Measurements from ENCODE around the gene SLC5A7.

The SLC5A7 gene

DNA sequence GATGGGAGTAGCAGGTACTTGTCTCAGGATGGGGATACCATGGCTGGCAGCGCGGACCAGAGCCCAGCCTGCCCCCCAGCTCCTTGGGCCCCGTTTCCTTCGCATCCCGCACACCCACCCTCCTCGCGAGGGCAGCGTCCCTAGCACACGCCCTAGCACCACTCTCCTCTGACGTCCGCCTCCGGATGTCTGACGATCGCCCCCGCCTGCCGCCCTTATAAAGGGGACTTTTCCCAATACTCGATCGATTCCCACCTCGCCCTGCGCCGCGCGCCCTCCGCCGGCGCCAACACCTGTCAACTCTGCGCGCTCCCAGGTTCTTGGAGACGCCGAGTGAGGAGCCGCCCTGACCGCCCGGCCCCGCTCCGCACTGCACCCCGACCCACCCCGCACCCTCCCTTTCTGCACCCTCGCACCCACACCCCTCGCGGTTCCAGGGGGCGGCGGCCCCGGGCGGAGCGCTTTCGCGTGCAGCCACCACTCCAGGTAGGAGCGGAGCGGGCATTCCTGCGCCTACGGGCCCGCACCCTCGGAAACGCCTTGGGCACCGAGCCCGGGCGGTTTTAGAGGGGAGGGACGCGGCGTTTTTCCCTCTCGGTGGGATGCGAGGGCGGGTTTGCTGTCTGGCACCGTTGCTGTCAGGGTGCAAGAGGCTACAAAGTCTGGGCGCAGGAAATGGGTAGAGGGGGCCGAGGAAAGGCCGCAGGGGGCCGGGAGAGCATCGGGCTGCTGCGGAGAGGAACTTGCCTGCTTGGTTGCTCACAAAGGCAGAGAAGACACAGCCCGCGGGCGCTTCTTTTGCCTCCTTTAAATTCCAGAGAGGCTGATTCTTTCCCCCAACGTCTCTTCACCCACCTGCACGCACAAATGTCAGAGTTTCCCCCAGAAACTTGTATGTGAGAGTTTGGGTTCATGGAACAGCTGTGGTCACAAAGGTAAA is at the start of gene SLC5A7:
Gene SLC5A7, plus strand, starts transcription at position 247 of the 940 bp plus-strand sequence. CDS start 1,632 bp downstream, outside the sequence.
- peak in 1 of 58 donors; percentile 1 for DNase-seq

DNA sequence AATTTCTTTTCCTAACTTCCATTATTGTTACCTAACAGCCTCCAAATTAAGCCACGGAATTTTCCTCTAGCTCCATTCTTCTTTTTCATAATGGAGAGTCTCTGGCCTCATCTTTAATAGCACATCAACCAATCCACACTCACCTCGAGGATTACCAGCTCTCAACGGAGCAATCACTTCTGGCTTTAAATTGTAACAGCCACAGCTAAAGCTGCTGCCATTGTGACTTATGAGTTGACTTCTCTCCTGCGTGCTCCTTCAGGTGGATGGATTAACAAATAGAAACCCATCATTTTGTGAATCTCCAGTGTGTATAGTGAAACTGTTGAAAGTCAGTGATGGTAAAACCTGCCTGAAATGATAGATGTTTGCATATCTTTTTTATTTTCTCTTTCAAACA is 24.9 kb upstream of the SLC5A7 start:
- no peak for DNase-seq

DNA sequence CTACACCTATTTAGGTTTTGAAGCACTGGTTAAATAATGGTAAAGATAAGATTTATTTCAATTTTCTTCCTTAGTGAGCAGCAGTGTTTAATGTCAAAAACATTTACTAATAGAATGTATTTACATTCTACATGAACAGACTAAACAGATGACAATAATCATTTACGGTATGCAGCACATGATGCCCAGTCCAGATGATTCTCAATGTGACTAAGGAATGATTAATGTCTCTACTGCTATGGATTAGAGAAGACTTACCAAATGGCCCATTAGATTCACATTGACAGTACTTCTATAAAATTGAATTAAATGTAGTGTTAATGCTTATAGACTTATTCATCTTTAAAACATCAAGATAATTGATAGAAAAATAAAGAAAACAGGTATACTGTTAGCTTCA is 22.1 kb upstream of the SLC5A7 start:
- no peak for DNase-seq

DNA sequence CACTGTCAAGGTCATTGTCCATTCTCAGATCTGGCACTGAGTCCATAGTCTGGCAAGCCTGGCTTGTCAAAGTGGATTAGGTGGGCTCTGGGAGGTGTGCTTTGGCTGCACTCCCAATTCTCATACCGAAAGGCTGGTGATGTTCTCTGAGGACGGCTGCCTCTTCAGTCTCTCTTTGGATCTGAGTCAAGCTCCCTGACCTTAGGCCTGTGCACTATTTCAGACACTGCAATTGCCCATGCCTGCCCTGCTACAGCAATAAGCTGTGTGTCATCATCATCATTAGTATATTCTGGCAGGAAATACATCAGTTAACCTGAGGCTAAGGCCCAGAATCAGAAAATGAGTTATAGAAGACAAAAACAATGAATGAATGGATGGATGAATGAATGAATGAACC is 1.6 kb upstream of the SLC5A7 start:
- no peak for DNase-seq

DNA sequence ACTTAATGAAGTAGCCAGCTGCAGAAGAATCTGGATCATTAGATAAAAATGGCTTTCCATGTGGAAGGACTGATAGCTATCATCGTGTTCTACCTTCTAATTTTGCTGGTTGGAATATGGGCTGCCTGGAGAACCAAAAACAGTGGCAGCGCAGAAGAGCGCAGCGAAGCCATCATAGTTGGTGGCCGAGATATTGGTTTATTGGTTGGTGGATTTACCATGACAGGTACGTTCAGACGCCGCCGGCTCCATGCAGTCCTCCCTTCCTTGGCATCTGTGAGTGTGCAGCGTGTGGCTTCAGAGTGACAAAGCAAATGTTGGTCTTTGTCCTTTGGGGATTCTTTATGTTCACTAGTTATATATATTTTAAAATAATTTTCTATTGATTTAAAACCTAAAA is 1.8 kb downstream of the SLC5A7 start:
- DNase-seq: no peak

DNA sequence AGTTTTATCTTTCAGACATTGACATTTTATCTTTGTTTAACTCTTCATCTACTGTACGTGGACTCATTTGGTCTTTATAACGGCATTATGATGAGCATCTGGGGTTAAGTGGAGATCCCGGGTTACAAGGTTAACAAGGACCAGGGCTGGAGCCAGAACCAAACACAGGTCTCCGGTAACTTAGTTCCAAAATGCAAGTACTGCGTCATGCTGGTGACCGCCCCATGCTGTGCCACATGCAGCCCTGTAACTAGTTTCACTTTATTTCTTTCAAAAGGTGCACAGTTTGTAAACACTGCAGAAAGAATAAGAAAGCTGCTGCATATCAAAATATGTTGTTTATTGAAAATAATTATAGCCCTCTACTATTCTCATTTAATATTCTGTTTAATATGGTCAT is 3.1 kb downstream of the SLC5A7 start:
- no peak for DNase-seq

DNA sequence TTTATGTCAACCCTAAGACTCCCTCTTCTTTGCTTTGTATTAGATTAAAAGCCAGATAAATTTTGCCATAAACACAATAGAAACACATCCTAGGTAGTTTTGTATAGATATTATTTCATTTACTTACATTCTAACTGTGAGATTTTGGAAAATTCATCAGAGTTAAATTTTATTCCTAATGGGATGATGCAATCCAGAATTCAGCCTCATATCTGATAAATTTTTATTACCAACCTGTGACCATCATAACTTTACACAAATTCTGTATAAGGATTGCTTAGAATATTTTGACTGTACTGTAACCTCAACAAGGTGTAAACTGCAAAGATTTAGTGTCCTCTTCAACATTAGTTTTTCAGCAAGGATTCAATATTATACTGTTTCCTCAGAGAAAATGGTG is 4.4 kb downstream of the SLC5A7 start:
- DNase-seq: no peak

DNA sequence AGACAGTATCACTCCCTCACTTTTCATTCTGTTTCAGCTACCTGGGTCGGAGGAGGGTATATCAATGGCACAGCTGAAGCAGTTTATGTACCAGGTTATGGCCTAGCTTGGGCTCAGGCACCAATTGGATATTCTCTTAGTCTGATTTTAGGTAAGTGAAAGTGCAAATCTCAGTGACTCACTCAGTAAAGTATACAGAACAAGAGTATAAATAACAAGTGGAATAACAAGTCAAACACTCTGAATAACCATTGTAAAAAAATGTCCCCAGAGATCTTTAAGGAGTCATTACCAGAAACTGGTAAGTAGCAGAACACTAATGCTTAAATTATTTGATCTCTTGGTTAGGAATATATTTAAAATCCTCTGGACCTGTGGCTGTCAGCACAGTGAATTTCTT is 5.7 kb downstream of the SLC5A7 start:
- no peak for DNase-seq

DNA sequence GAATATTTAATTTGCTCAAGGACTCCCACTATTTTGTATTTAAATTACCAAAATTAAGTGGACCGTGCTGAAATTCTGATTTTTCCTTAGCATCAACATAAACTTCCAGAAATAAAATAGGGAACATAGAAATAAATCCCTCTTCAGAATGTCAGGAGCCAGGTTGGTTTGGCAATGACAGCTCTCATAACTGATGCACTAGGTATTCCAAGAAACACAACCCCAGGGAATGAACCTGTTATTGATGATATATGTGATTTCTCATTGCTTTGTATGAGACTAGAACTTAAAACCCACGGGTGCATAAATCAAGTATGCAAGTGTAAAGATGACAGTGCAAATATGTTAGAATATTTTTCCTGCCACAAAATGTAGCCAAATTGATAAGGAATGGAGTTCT is 12.8 kb downstream of the SLC5A7 start:
- DNase-seq: no peak

DNA sequence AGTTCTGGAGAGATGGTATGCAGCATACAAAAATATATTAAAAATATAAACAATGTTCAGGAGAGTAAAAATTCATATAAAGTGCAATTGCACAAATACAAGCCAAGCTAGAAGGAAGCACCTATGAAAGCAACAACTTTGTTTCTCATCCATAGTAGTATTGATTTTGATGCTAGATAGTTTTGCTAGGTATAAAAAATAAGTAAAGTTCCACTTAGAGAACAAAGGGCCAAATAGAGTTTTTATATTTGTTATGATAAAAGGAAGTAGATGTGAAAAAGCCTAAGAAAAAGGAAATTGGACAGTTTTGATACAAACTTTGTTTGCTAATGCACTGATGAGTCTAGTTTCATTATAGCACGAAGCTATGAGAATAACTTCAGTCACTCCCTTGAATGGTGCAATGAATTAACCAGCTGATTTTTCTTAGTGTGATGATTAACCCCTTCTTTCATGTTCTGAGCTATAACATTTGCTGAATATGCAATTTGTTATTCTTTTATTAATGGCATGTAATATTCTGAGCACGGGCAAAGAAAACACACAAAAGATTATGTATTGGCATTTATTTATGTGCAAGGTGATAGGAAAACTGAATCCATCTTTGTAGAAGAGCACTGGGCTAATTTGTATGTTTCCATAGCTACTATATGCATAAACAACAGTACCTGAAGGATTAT is 24.7 kb downstream of the SLC5A7 start:
- DNase-seq: no peak

DNA sequence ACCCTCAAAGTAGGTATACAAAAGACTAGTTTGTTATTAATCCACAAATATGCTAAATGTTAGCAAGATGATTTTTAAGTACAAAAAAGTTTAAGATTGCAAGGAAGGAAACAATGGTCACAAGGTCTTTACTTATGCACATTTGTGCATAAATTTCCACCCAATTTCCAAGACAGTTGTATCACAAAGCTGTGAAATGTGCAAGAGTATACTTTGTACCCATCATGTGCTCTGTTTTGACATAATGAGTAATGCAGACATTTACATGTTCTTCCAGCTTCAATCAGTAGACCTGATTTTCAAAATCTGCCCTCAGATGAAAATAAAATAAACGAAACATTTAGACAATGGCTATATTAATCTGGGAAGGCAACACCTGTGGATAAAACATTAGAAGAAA is 27.0 kb downstream of the SLC5A7 start:
- DNase-seq: no peak

DNA sequence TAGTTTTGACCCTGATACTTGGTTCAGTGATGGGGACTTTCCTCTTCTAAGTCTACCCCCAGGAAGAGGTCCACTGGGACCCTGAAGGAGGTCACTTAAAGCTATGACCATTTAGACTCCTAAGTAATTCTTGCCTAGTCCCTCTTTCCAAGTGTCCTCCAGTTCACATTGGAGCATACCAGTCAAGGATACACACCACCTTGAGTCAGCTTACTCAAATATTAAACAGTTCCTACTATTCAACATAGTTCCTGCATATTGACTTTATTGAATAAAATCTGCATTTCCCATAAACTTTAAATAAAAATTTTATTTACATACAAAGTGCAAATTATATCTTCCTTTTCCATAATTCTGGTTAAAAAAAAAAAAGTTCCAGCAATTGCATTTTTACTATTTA is 36.3 kb downstream of the SLC5A7 start:
- DNase-seq: no peak

DNA sequence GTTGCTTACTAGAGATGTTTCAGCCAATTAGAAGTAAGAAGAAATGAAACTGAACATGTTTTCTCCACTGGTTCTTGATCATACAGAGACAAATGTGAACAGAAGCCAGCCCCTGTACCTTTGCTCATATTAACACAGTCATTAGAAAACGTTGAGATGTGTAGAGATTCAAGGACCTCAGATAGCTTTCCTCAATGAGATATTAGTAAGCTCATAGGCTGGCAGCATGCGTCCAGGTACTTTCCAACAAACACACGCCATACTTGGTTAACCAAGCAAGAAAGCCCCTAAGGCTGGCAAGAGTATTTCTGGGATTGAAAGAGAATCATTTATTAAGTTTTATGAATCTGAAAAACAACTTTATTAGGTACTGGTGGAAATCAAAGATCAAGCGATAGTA is 37.5 kb downstream of the SLC5A7 start:
- no peak for DNase-seq

DNA sequence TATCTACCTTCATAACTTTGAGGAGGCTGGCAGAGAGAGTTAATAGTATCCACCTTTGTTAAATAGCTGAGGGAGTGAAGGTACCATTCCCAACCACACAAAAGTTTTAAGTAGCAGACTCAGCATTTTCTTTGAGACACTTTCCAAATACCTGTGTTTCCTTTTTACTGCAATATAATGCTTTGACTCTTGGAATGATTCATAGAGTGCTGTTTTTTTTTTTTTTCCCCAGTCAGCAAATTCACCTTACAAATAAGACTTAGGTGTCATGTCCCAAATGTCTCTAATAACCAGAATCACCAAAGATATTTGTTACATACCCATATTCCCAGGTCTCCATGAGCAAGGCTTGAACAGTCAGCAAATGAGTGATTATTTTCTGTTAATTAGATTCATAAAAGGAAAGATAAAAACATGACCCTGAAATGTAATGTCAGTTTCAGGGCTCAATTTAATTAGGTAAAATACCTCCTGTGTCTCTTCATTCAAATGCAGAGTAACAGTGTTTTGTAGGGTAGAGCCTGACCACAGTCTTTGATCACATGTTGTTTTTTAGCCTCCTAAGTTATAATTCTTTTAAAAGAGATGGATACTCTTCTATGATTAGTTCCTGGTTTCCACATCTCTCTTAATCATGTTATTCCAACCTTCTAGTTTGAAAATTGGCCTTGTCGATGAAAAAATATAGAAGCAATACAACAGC is 39.9 kb downstream of the SLC5A7 start:
- no peak for DNase-seq

DNA sequence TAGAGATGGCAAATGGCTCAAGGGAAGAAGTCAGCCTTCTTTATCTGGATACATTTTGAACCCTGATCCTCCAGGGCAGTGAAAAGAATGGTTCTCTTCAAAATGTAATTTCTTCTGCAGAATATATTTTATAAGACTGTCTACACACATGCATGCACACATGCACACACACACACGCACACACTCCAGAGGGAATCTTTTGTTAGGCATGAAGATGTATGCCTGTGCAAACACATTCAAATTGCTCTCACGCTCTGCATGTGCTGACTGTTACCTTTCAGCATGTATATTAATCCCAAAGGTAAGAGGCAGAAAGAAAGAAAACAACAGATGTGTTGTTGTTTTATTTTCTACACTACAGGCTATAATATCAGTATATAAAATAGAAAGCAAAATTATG is 43.2 kb downstream of the SLC5A7 start:
- no peak for DNase-seq

DNA sequence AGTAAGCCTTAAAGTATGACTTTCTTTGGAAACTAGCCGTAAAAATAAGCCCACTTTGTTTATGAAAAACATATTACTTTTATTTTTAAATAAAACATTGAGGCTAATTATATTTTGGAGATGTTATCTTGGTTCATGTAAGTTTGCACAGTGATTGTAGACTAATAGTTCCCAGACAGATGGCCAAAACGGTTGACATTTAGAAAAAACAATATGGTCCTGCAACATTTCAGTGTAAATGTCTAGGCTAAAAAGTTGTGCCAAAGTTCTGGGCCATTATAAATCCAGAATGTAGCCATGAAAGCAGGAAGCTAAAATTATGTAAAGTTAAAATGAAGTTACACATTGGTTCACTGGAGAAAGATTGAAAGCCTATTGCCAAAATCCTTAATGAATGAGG is 43.6 kb downstream of the SLC5A7 start:
- DNase-seq: no peak

DNA sequence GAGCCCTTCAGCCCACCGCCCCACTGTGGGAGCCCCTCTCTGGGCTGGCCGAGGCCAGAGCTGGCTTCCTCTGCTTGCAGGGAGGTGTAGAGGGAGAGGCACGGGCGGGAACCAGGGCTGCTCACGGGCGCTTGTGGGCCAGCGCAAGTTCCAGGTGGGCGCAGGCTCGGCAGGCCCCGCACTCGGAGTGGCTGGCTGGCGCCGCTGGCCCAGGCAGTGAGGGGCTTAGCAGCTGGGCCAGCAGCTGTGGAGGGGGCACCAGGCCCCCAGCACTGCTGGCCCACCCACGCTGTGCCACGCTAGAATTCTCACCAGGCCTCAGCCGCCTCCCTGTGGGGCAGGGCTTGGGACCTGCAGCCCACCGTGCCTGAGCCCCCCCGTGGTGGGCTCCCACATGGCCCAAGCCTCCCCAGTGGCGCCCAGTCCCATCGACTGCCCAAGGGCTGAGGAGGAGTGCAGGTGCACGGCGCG is 45.2 kb downstream of the SLC5A7 start:
- peak in 1 of 58 donors; percentile 2 for DNase-seq

DNA sequence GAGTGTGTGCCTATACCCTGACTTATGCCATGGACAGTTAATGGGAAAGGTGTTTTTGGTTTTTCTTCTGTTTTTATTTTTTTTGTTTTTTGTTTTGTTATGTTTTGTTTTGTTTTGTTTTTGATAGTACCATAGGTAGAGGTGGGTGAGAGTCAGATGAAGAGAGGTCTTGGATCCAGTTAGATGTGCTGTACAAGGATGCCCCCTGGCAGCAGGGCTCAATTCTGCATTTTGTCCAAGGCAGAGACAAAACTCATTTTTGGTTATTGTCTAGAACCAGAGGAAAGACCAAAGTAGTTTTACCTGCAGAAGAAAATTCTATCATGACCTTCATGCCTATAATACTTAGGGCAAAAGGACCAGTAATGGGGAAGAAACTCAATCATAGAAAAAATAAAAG is 48.5 kb downstream of the SLC5A7 start:
- no peak for DNase-seq

DNA sequence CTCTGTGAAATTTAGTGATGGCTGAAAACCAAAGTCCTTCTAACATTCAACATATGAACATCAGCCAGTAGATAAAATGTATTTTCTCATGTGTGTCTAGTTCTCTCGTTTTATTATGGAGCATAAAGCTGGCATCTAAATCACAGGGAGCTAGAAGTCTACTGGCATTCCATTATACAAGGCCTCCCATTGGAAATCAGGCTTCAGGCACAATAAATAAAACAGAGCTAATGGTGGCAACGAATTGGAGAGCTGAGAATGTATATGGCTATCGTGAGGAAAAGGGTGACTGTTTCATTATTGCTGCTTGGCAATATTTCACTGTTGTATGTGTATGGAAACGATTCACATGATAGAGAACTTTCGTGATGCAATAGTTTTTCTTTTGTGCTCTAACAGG is 62.4 kb downstream of the SLC5A7 start:
- DNase-seq: no peak

DNA sequence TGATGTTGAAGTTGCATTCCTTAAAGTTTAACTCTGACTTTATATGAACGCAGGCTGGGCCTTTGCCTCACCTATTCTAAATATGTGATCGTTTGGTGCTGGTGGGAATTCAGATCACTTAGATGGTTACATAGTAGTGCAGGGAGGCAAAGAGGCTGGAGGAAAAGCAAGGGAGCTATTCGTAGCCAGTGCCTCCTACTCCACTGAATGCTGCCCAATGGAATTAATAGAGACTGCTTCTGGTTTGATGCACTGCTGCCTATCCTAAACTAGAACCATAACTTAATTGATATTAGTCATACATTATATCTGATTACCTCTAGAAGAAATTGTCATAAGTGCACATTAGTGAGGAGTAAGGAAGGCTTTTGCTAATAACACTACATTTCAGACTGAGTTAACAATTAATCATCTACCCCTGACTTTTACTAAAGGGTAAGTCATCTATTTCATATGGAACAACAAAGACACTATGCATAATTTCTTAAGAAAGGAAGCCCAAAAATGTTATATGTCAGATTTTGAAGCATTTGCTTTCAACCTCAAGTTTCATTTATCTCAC is 72.3 kb downstream of the SLC5A7 start:
- no peak for DNase-seq

DNA sequence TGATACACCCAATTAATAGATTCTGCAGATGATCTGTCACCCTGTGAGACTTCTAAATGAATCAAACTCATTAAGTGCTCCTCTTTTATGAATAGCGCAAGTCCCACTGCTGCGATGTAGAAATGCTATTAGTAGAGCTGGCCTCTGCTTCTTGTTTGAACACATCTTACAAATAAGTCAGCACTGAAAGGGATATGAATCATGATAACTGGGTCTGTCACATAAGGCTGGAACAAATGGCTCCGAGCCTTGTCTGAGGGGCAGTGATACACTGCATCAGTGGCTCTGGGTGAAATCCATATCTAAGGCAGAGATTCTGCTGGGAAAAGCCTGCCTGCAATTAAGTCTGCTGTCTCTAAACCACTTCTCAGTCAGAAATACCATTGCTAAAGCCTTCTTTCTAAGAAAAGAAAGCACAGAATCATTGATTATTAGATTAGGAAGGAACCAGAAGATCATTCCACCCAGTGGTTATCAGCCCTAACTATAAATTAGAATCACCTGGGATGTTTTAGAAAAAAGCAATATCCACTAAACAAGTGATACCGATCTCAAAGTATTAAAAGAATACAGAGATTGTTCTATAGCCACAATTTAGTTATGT is 75.2 kb downstream of the SLC5A7 start:
- no peak for DNase-seq
